Measurements from ENCODE around the gene FITM2. TPM values are rescaled to one million over a fixed set of nuclear protein-coding genes. Genes with fewer than 3 reads are reported as not detected.

Gene FITM2
- total RNA-seq, 4 donors from 2014 or later: 8.3 to 14.2 (median 12.6) TPM

DNA sequence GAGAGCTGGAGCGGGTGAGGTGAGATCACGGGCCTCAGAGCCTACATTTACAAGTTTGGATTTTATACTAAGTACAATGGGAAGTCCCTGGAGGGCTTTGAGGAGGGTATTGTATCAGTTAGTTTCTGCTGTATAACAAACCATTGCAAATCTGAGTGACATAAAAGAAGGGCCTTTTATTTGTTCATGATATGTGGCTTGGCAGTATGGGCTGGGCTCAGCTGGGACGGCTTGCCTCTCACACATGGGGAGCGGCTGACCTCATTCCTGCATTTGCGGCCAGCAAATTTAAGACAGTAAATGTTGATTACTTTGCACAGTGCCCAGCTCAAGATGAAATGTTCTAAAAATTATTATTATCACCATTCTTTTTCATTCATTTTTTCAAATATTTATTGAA, 42.2 kb downstream of the FITM2 start:
- intact Hi-C loops (cut with DNase I): no loop called here
- no peaks in the 10 kb centered on the region for H3K27me3 ChIP-seq
- H3K9me3 ChIP-seq: no peaks in the 10 kb centered on the region
- no peak overlapping the region for H3K27ac ChIP-seq
- no peaks in the 10 kb centered on the region for H3K4me1 ChIP-seq
- TF ChIP-seq, protein P1, sequence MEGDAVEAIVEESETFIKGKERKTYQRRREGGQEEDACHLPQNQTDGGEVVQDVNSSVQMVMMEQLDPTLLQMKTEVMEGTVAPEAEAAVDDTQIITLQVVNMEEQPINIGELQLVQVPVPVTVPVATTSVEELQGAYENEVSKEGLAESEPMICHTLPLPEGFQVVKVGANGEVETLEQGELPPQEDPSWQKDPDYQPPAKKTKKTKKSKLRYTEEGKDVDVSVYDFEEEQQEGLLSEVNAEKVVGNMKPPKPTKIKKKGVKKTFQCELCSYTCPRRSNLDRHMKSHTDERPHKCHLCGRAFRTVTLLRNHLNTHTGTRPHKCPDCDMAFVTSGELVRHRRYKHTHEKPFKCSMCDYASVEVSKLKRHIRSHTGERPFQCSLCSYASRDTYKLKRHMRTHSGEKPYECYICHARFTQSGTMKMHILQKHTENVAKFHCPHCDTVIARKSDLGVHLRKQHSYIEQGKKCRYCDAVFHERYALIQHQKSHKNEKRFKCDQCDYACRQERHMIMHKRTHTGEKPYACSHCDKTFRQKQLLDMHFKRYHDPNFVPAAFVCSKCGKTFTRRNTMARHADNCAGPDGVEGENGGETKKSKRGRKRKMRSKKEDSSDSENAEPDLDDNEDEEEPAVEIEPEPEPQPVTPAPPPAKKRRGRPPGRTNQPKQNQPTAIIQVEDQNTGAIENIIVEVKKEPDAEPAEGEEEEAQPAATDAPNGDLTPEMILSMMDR (IDR thresholded peaks at IDR 0.05): no peak
- TF ChIP-seq POLR2A (IDR thresholded peaks at IDR 0.05): no peak
- no peak for DNase-seq
- H3K36me3 ChIP-seq: peaks cover 0 to 5% of the 10 kb centered on the region in 2 donors
- WGBS, 2 donors: 93 to 97% methylated on average over 5 of the region's 5 CpGs
- H3K4me3 ChIP-seq (replicated peaks in 1 of 3): no peak overlapping the region

DNA sequence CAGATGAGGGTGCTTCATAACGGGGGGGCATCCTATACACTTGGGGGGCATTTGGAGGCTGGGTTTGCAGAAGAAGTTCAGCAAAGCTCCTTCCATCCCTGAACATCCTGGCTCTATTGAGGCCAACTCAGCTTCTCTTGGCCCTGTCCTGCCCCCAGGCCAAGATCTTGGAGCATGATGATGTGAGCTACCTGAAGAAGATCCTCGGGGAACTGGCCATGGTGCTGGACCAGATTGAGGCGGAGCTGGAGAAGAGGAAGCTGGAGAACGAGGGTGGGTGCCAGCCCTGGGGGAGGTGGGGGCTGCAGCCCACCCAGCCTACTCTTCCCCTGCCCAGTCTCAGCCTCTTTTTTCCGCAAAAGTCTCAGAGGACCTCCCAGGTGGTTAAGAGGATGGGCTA, 46.7 kb downstream of the FITM2 start:
- H3K4me3 ChIP-seq (replicated peaks in 1 of 3): no peak overlapping the region
- no peaks in the 10 kb centered on the region for H3K9me3 ChIP-seq
- WGBS, 2 donors: 50 to 56% methylated on average over 4 to 5 of the region's 5 CpGs
- no peak for DNase-seq
- no peaks in the 10 kb centered on the region for H3K4me1 ChIP-seq
- H3K27ac ChIP-seq: no peak overlapping the region
- TF ChIP-seq, protein P1 (IDR thresholded peaks at IDR 0.05): no peak
- TF ChIP-seq POLR2A (IDR thresholded peaks at IDR 0.05): no peak
- H3K36me3 ChIP-seq: no peaks in the 10 kb centered on the region
- no peaks in the 10 kb centered on the region for H3K27me3 ChIP-seq
- intact Hi-C loops (cut with DNase I): no loop called here

DNA sequence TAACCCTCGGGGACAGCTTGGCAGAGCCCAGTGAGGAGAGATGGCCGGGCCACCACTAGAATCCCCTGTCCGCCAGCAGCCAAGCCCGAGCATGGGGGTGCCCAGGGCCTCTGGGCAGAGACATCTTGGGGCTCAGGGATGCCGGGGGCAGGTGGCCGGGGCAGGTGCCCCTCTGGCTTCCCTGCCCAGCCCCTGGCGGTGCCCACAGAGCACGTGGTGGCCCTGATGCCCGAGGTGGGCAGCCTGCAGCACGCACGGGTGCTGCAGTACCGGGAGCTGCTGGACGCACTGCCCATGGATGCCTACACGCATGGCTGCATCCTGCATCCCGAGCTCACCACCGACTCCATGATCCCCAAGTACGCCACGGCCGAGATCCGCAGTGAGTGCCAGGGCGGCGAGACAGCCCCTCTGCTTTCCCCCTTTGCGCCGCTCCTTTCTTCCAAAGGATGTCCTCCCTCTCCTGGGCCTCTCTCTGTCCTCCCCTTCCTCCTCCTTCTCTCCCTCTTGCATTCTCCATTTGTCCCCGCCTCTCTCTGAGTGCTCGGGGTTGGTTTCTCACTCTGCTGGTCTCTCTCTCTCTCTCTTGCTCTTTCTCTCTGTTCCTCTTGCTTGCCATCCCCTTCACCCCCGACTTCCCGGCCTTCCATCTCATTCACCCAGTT, 52.6 kb downstream of the FITM2 start:
- intact Hi-C loops (cut with DNase I): no loop called here
- Histone ChIP-seq H3K36me3 (no peaks in the 10 kb centered on the region), H3K4me1 (no peaks in the 10 kb centered on the region), H3K27ac (no peak overlapping the region), H3K27me3 (no peaks in the 10 kb centered on the region), H3K9me3 (no peaks in the 10 kb centered on the region), H3K4me3 (replicated peaks in 1 of 3) (no peak overlapping the region)
- TF ChIP-seq, protein P1 (IDR thresholded peaks at IDR 0.05): no peak
- no peak for TF ChIP-seq POLR2A (IDR thresholded peaks at IDR 0.05)
- DNase-seq: no peak
- WGBS, 2 donors: 84 to 90% methylated on average over 19 to 23 of the region's 28 CpGs

DNA sequence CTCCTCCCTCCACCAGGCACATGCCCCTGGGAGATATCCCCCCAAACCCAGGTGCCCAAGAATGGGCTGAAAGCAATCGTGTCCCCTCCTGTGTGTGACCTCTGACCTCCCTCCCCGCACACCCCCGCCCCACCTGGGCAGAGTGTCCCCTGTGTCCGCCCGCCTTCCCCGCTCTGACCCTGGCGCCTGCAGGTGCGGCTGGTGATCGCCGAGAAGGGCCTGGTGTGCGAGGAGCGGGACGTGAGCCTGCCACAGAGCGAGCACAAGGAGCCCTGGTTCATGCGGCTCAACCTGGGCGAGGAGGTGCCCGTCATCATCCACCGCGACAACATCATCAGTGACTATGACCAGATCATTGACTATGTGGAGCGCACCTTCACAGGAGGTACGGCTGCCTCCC, 54.0 kb downstream of the FITM2 start:
- H3K27ac ChIP-seq: no peak overlapping the region
- no peak overlapping the region for H3K4me3 ChIP-seq (replicated peaks in 1 of 3)
- no peaks in the 10 kb centered on the region for H3K9me3 ChIP-seq
- no peak for DNase-seq
- intact Hi-C loops (cut with DNase I): no loop called here
- H3K27me3 ChIP-seq: no peaks in the 10 kb centered on the region
- no peak for TF ChIP-seq POLR2A (IDR thresholded peaks at IDR 0.05)
- TF ChIP-seq, protein P1 (IDR thresholded peaks at IDR 0.05): no peak
- no peaks in the 10 kb centered on the region for H3K4me1 ChIP-seq
- 91 to 93% methylated on average over 15 to 20 of the region's 21 CpGs for WGBS, 2 donors
- no peaks in the 10 kb centered on the region for H3K36me3 ChIP-seq

DNA sequence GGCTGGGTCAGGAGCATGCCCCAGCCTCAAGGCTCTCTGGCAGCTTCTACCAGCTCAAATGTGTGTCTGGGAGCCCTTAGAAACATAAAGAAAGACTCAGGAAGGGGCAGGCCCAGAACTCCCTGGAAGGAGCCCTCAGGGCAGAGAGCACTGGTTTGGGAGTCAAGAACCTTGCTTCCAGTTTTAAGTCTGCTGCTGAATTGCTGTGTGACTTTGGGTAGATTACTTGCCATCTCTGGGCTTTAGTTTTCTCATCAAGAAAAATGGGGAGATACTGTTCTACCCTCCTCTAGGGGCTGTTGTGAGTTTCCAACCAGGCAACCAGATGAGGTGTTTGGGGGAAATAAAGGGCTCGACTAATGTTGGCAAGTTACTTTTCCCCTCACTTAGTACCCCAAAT, 55.1 kb downstream of the FITM2 start:
- intact Hi-C loops (cut with DNase I): no loop called here
- H3K4me3 ChIP-seq (replicated peaks in 1 of 3): no peak overlapping the region
- no peaks in the 10 kb centered on the region for H3K9me3 ChIP-seq
- H3K4me1 ChIP-seq: no peaks in the 10 kb centered on the region
- 100% methylated on average over 1 of the region's 1 CpG for WGBS, 2 donors
- no peak for DNase-seq
- H3K27ac ChIP-seq: no peak overlapping the region
- no peaks in the 10 kb centered on the region for H3K36me3 ChIP-seq
- no peak for TF ChIP-seq POLR2A (IDR thresholded peaks at IDR 0.05)
- TF ChIP-seq, protein P1 (IDR thresholded peaks at IDR 0.05): no peak
- no peaks in the 10 kb centered on the region for H3K27me3 ChIP-seq

All from thyroid gland (tissue), 4 donors.